Nephron (organoid): ENCODE data around the gene TIMM10.
"Not testable (repeated sequence)": the region's sequence is repeated elsewhere in the genome, so short reads cannot be mapped to it uniquely, and the experiment has no call there.

Source experiments
- H3K27ac Mint-ChIP-seq, 3 experiments: 2 replicates each; pipeline ENCODE4 v1.8.0; 2020; ENCODE audit warnings: mixed read lengths in 3 of 3, mild to moderate bottlenecking in 2 of 3, moderate library complexity in 1 of 3
- H3K27me3 Mint-ChIP-seq: 2 replicates; pipeline ENCODE4 v1.8.0; 2021; ENCODE audit warnings: low read depth, mild to moderate bottlenecking, moderate library complexity, mixed read lengths
- H3K36me3 Mint-ChIP-seq: 2 replicates; pipeline ENCODE4 v1.8.0; 2020; ENCODE audit warnings: low read depth, mixed read lengths
- H3K4me1 Mint-ChIP-seq: 2 replicates; pipeline ENCODE4 v1.8.0; 2020; ENCODE audit warnings: mixed read lengths
- H3K4me3 Mint-ChIP-seq, 3 experiments: 2 replicates each; pipeline ENCODE4 v1.8.0; 2020; ENCODE audit warnings: mild to moderate bottlenecking in 3 of 3, mixed read lengths in 3 of 3, moderate library complexity in 2 of 3
- H3K9me3 Mint-ChIP-seq: 2 replicates; pipeline ENCODE4 v1.8.0; 2020; ENCODE audit warnings: mixed read lengths
- TF ChIP-seq, protein P1 (sequence below), 3 experiments: fragments of 200-600 bp; sonication (generic); IDR thresholded peaks; one replicate each; pipeline ENCODE4 v1.5.0; 2021; ENCODE audit warnings: antibody characterized with exemption in 3 of 3; ENCODE audit not compliant: unreplicated experiment in 3 of 3

TIMM10 gene

DNA sequence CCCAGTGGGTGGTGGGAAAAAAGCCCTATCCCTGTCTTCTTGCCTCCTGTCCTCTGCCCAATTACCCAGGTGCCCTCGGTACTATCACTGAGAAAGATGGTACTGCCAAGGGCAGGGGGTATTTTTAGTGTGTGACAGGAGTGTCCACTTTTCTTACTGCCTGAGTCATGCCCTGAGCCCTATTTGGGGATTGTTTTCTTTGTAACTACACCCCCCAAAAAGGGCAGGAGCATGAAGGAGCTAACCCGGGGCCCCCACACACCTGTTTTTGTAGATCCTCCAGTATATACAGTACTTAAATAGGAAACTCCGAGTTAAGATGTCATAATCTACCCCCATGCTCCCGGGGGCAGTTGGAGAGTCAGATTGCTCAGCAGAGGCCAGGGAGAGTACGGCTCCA is 10.6 kb upstream of the TIMM10 start:
- H3K9me3 Mint-ChIP-seq: no peaks in the 10 kb centered on the region
- no peaks in the 10 kb centered on the region for H3K36me3 Mint-ChIP-seq
- TF ChIP-seq, protein P1, sequence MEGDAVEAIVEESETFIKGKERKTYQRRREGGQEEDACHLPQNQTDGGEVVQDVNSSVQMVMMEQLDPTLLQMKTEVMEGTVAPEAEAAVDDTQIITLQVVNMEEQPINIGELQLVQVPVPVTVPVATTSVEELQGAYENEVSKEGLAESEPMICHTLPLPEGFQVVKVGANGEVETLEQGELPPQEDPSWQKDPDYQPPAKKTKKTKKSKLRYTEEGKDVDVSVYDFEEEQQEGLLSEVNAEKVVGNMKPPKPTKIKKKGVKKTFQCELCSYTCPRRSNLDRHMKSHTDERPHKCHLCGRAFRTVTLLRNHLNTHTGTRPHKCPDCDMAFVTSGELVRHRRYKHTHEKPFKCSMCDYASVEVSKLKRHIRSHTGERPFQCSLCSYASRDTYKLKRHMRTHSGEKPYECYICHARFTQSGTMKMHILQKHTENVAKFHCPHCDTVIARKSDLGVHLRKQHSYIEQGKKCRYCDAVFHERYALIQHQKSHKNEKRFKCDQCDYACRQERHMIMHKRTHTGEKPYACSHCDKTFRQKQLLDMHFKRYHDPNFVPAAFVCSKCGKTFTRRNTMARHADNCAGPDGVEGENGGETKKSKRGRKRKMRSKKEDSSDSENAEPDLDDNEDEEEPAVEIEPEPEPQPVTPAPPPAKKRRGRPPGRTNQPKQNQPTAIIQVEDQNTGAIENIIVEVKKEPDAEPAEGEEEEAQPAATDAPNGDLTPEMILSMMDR (IDR thresholded peaks at IDR 0.05; ENCODE audit: unreplicated experiment in 3 of 3): no peak
- H3K4me1 Mint-ChIP-seq: peaks cover 33% of the 10 kb centered on the region
- peak overlapping the region in 1 of 3 experiments; percentile 4 for H3K27ac Mint-ChIP-seq
- peaks cover 6% of the 10 kb centered on the region for H3K27me3 Mint-ChIP-seq
- no peak overlapping the region for H3K4me3 Mint-ChIP-seq

- H3K36me3 Mint-ChIP-seq: no peaks in the 10 kb centered on the region
- TF ChIP-seq, protein P1 (IDR thresholded peaks at IDR 0.05; ENCODE audit: unreplicated experiment in 3 of 3): no peak
- no peaks in the 10 kb centered on the region for H3K9me3 Mint-ChIP-seq
- H3K27me3 Mint-ChIP-seq: peaks cover 6% of the 10 kb centered on the region
- H3K4me1 Mint-ChIP-seq: peaks cover 35% of the 10 kb centered on the region
- no peak overlapping the region for H3K27ac Mint-ChIP-seq
- H3K4me3 Mint-ChIP-seq: no peak overlapping the region
Measured at GRCh38 chr11:57539342-57539741, 8.8 kb upstream of the TIMM10 start.

DNA sequence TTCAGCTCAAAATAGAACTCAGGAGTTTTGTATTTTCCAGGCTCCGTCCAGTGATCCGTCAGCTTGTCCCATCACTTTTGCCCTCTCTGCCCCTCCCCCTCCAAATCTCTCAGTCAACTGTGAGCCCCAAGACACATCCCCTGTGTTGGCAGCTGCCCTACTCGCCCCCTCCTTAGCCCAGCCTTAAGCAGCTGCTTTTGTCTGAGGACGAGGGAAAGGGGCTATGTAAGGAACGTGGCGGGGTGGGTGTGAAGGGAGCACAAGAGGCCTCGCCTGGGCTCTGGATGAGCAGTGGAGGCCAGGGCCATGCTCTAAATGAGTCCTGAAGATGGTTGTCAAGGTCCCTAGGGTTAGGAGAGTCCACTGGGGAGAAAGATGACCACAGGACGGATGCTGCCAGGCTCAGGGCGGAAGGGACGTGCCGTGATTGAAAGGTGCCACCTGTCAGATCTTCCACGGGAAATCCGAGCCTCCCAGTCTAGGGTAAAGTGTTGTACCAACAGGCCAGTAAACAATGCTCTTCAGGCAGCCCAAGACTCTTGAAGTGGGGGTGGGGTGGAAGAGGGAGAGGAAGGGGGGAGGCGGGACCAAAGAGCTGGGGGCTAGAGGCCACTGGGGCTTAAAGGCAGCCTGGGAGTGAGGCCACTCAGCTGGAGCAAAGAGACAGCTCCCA is 6.5 kb upstream of the TIMM10 start, which contains the start of gene SMTNL1:
SMTNL1 (plus strand) TSS at position 649 of the 673 bp plus-strand sequence. CDS start 5,048 bp downstream, outside the sequence.
- Mint-ChIP-seq H3K4me3 (peak within 1 kb of the TSS in 2 of 3 experiments; percentile 4 to 39), H3K36me3 (no peaks in the 10 kb centered on the region), H3K27me3 (peaks cover 3% of the 10 kb centered on the region), H3K4me1 (peaks cover 35% of the 10 kb centered on the region), H3K9me3 (no peaks in the 10 kb centered on the region), H3K27ac (peak within 1 kb of the TSS; percentile 73 to 94 (median 85))
- TF ChIP-seq, protein P1 (IDR thresholded peaks at IDR 0.05; ENCODE audit: unreplicated experiment in 3 of 3): no peak

DNA sequence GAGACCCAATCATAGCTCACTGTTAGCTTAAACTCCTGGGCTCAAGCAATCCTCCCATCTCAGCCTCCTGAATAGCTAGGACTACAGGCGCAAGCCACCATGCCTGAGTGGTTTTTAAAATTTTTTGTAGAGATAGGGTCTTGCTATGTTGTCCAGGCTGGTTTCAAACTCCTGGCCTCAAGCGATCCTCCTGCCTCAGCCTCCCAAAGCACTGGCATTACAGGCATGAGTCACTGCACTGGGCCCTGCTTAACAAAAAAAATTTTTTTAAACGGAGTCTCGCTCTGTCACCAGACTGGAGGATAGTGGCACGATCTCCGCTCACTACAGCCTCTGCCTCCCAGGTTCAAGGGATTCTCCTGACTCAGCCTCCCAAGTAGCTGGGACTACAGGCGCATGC is 3.9 kb upstream of the TIMM10 start:
- H3K36me3 Mint-ChIP-seq, H3K4me3 Mint-ChIP-seq, H3K27ac Mint-ChIP-seq, H3K27me3 Mint-ChIP-seq, H3K9me3 Mint-ChIP-seq: not testable (repeated sequence)
- peaks cover 28% of the 10 kb centered on the region for H3K4me1 Mint-ChIP-seq

GRCh38 chr11:57530215-57530595 is 349 bp downstream of the TIMM10 start:
- Mint-ChIP-seq H3K9me3 (no peaks in the 10 kb centered on the region), H3K4me3 (peak overlapping the region; percentile 91 to 97 (median 95)), H3K27me3 (no peaks in the 10 kb centered on the region), H3K36me3 (no peaks in the 10 kb centered on the region), H3K4me1 (peaks cover 15% of the 10 kb centered on the region), H3K27ac (peak overlapping the region; percentile 76 to 91 (median 89))
- TF ChIP-seq, protein P1 (IDR thresholded peaks at IDR 0.05; ENCODE audit: unreplicated experiment in 3 of 3): no peak

GRCh38 chr11:57529012-57529411 is 1.5 kb downstream of the TIMM10 start:
- TF ChIP-seq, protein P1 (IDR thresholded peaks at IDR 0.05; ENCODE audit: unreplicated experiment in 3 of 3): no peak
- peaks cover 4% of the 10 kb centered on the region for H3K36me3 Mint-ChIP-seq
- H3K27me3 Mint-ChIP-seq: no peaks in the 10 kb centered on the region
- H3K9me3 Mint-ChIP-seq: no peaks in the 10 kb centered on the region
- no peak overlapping the region for H3K27ac Mint-ChIP-seq
- H3K4me3 Mint-ChIP-seq: peak overlapping the region; percentile 55 to 72 (median 67)
- H3K4me1 Mint-ChIP-seq: peaks cover 15% of the 10 kb centered on the region
